ACC112 (cell line): ENCODE measurements around the gene FRMD4A.

Experiments
- H2AFZ ChIP-seq: fragments of 200-600 bp; sonication (generic); one replicate; pipeline ENCODE4 v1.6.0; 2017; ENCODE audit warnings: antibody characterized with exemption, low read length; ENCODE audit not compliant: unreplicated experiment
- H3K27ac ChIP-seq: fragments of 200-600 bp; sonication (generic); 2 replicates; pipeline ENCODE4 v1.5.1; 2014; ENCODE audit warnings: low read depth, mild to moderate bottlenecking, antibody characterized with exemption, low read length, moderate library complexity
- H3K27me3 ChIP-seq: fragments of 200-600 bp; sonication (generic); 2 replicates; pipeline ENCODE4 v1.6.1; 2014; ENCODE audit warnings: mild to moderate bottlenecking, antibody characterized with exemption, low read length, moderate library complexity, mixed read lengths; ENCODE audit not compliant: insufficient read depth
- H3K36me3 ChIP-seq: fragments of 200-600 bp; sonication (generic); 2 replicates; pipeline ENCODE4 v1.6.1; 2016; ENCODE audit warnings: mild to moderate bottlenecking, antibody characterized with exemption, low read length, moderate library complexity, mixed read lengths; ENCODE audit not compliant: insufficient read depth
- H3K4me1 ChIP-seq: fragments of 200-600 bp; sonication (generic); one replicate; pipeline ENCODE4 v1.6.1; 2016; ENCODE audit warnings: low read length, mixed read lengths; ENCODE audit not compliant: insufficient read depth, unreplicated experiment, control insufficient read depth
- H3K4me3 ChIP-seq: fragments of 200-600 bp; sonication (generic); 2 replicates; pipeline ENCODE4 v1.5.1; 2014; ENCODE audit warnings: mild to moderate bottlenecking, low read depth, low read length
- H3K79me2 ChIP-seq: fragments of 200-600 bp; sonication (generic); one replicate; pipeline ENCODE4 v1.6.0; 2016; ENCODE audit warnings: low read length; ENCODE audit not compliant: control insufficient read depth, unreplicated experiment, insufficient read depth

The FRMD4A gene

GRCh38 chr10:14365266-14365665 is 34.5 kb upstream of the FRMD4A start:
- Histone ChIP-seq H3K36me3 (no peaks in the 10 kb centered on the region), H3K27me3 (peaks cover 57% of the 10 kb centered on the region), H2AFZ (no peak overlapping the region), H3K79me2 (no peaks in the 10 kb centered on the region), H3K4me3 (no peak overlapping the region), H3K4me1 (no peaks in the 10 kb centered on the region), H3K27ac (no peak overlapping the region)

GRCh38 chr10:14362104-14362503 is 31.4 kb upstream of the FRMD4A start:
- Histone ChIP-seq H3K27me3 (peaks cover 51% of the 10 kb centered on the region), H3K4me3 (no peak overlapping the region), H3K27ac (no peak overlapping the region), H3K79me2 (no peaks in the 10 kb centered on the region), H2AFZ (no peak overlapping the region), H3K36me3 (no peaks in the 10 kb centered on the region), H3K4me1 (no peaks in the 10 kb centered on the region)

- Histone ChIP-seq H2AFZ (no peak overlapping the region), H3K27ac (no peak overlapping the region), H3K79me2 (no peaks in the 10 kb centered on the region), H3K4me3 (no peak overlapping the region), H3K4me1 (no peaks in the 10 kb centered on the region), H3K36me3 (no peaks in the 10 kb centered on the region), H3K27me3 (peaks cover 52% of the 10 kb centered on the region)
These were observed 30.2 kb upstream of the FRMD4A start for GRCh38 chr10:14360961-14361360.

GRCh38 chr10:14360515-14360914 is 29.8 kb upstream of the FRMD4A start:
- Histone ChIP-seq H3K79me2 (no peaks in the 10 kb centered on the region), H2AFZ (no peak overlapping the region), H3K27me3 (peaks cover 53% of the 10 kb centered on the region), H3K36me3 (no peaks in the 10 kb centered on the region), H3K4me1 (no peaks in the 10 kb centered on the region), H3K4me3 (no peak overlapping the region), H3K27ac (no peak overlapping the region)

- Histone ChIP-seq H3K27ac (no peak overlapping the region), H3K79me2 (no peaks in the 10 kb centered on the region), H3K4me3 (no peak overlapping the region), H3K27me3 (peaks cover 65% of the 10 kb centered on the region), H3K36me3 (no peaks in the 10 kb centered on the region), H2AFZ (no peak overlapping the region), H3K4me1 (no peaks in the 10 kb centered on the region)
These were observed 28.3 kb upstream of the FRMD4A start for GRCh38 chr10:14358886-14359573.

- H3K36me3 ChIP-seq, result no peaks in the 10 kb centered on the region
- H3K27me3 ChIP-seq, result peaks cover 63% of the 10 kb centered on the region
- no peaks in the 10 kb centered on the region for H3K79me2 ChIP-seq
- no peak overlapping the region for H2AFZ ChIP-seq
- H3K4me3 ChIP-seq, result no peak overlapping the region
- H3K27ac ChIP-seq, result no peak overlapping the region
- H3K4me1 ChIP-seq, result no peaks in the 10 kb centered on the region
These were observed 26.2 kb upstream of the FRMD4A start for GRCh38 chr10:14356921-14357320.

GRCh38 chr10:14355750-14356149 is 25.0 kb upstream of the FRMD4A start:
- Histone ChIP-seq H3K36me3 (no peaks in the 10 kb centered on the region), H2AFZ (no peak overlapping the region), H3K79me2 (no peaks in the 10 kb centered on the region), H3K27ac (no peak overlapping the region), H3K4me3 (no peak overlapping the region), H3K4me1 (no peaks in the 10 kb centered on the region), H3K27me3 (peaks cover 51% of the 10 kb centered on the region)

- no peaks in the 10 kb centered on the region for H3K79me2 ChIP-seq
- H3K36me3 ChIP-seq, result no peaks in the 10 kb centered on the region
- H3K4me1 ChIP-seq, result no peaks in the 10 kb centered on the region
- no peak overlapping the region for H2AFZ ChIP-seq
- peaks cover 48% of the 10 kb centered on the region for H3K27me3 ChIP-seq
- no peak overlapping the region for H3K4me3 ChIP-seq
- H3K27ac ChIP-seq, result no peak overlapping the region
These were observed 22.7 kb upstream of the FRMD4A start for GRCh38 chr10:14353291-14353913.

GRCh38 chr10:14350006-14350405 is 19.3 kb upstream of the FRMD4A start:
- no peaks in the 10 kb centered on the region for H3K36me3 ChIP-seq
- no peak overlapping the region for H2AFZ ChIP-seq
- no peak overlapping the region for H3K27ac ChIP-seq
- H3K4me3 ChIP-seq, result no peak overlapping the region
- H3K4me1 ChIP-seq, result no peaks in the 10 kb centered on the region
- peaks cover 49% of the 10 kb centered on the region for H3K27me3 ChIP-seq
- no peaks in the 10 kb centered on the region for H3K79me2 ChIP-seq

GRCh38 chr10:14349081-14349480 is 18.4 kb upstream of the FRMD4A start:
- no peaks in the 10 kb centered on the region for H3K79me2 ChIP-seq
- H3K4me1 ChIP-seq, result no peaks in the 10 kb centered on the region
- H3K27ac ChIP-seq, result no peak overlapping the region
- H3K4me3 ChIP-seq, result no peak overlapping the region
- H2AFZ ChIP-seq, result no peak overlapping the region
- H3K36me3 ChIP-seq, result no peaks in the 10 kb centered on the region
- H3K27me3 ChIP-seq, result peaks cover 48% of the 10 kb centered on the region

GRCh38 chr10:14345262-14345661 is 14.5 kb upstream of the FRMD4A start:
- Histone ChIP-seq H3K79me2 (no peaks in the 10 kb centered on the region), H3K4me1 (no peaks in the 10 kb centered on the region), H3K36me3 (no peaks in the 10 kb centered on the region), H2AFZ (no peak overlapping the region), H3K4me3 (no peak overlapping the region), H3K27me3 (peaks cover 63% of the 10 kb centered on the region), H3K27ac (no peak overlapping the region)
